Skin epidermis (tissue), 12 donors: ENCODE data around the gene CD36.
"Not testable (repeated sequence)": the region's sequence is repeated elsewhere in the genome, so short reads cannot be mapped to it uniquely, and the experiment has no call there.

Source experiments
- H3K27ac ChIP-seq, 21 experiments: fragments of 200-600 bp; sonication (generic) in 11 of 21; one replicate each; pipeline ENCODE4 v1.5.0; 2020; ENCODE audit warnings: mild to moderate bottlenecking in 3 of 21, inconsistent platforms in 2 of 21, moderate library complexity in 2 of 21
- H3K4me3 ChIP-seq, 7 experiments: fragments of 200-600 bp; sonication (generic) in 2 of 7; one replicate each; pipeline ENCODE4 v1.5.0; 2020; ENCODE audit warnings: inconsistent platforms in 2 of 7, mild to moderate bottlenecking in 2 of 7, moderate library complexity in 1 of 7

Gene CD36

DNA sequence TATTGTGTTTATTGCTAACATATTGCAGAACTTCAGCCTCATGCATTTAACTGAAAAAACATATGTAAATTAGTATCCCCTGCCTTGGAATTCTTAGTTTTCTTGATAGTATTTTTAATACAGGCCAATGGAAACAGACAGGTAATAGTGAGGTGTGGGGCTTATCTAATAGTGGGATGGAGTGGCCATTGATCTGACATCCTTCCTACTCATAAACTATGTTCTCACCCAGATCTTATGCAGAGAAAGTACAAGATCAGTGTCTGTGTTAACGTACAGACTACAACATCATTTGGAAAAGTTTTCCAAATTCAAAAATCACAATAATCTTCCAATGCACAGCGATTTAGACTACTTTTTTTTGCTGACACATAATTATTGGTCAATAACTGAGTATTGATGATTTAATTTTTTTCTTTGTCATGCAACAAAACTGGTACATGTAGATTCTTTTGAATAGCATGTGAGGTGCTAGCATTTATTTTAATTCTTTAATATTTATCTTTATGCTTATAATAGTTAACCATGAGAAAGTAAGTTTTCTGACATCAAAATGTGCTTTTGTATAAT, 9.7 kb downstream of the CD36 start:
- Histone ChIP-seq H3K4me3 (no peak overlapping the region), H3K27ac (no peak overlapping the region)

DNA sequence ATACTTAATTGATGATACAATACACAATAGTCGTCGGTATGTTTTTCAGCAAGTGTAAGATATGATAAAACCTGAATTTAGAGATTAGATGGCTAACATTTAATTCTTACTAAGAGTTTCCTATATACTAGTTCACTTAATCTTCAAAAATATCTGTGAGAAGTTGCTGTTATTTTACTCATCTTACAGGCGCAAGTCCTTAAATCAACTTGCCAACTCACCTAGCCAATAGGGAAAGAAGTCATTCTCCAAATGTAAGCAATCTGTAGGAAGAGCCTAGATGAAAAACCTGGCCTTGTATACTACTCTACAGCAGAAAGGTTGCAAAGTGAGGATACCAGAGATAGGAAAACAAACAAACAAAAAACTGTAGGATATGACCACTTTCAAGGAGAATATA, 10.6 kb downstream of the CD36 start:
- no peak overlapping the region for H3K27ac ChIP-seq
- H3K4me3 ChIP-seq, result no peak overlapping the region

DNA sequence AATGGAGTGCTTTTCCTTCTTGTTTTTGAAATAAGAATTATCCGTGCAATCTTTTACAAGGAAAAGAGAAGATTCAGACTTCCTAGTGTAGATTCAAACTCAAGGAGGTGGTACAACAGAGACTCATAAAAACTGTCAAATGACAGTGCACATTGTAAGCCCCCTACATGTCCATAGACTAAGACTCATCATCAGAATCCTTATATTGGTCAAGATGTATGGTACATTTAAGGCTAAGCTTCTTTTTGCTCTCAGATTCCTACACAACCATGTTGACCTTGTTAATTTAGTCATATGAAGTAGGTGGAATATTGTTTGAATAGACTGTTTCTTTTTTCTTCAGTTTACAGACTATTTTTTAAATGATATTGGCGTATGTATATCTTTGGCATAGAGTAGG, 11.6 kb downstream of the CD36 start:
- no peak overlapping the region for H3K27ac ChIP-seq
- no peak overlapping the region for H3K4me3 ChIP-seq

DNA sequence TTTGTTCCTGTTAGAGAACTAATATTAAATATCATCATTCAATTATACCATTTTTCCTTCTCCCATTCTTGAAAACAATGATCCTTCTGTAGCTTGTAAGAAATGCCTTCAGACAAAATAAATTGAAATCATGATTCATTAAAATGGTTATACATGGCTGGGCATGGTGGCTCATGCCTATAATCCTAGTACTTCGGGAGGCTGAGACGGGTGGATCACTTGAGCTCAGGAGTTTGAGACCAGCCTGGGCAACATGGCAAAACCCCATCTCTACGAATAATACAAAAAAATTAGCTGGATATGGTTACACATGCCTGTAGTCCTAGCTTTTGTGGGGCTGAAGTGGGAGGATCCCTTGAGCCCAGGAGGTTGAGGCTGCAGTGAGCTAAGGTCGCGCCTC, 13.0 kb downstream of the CD36 start:
- Histone ChIP-seq H3K4me3 (no peak overlapping the region), H3K27ac (no peak overlapping the region)

DNA sequence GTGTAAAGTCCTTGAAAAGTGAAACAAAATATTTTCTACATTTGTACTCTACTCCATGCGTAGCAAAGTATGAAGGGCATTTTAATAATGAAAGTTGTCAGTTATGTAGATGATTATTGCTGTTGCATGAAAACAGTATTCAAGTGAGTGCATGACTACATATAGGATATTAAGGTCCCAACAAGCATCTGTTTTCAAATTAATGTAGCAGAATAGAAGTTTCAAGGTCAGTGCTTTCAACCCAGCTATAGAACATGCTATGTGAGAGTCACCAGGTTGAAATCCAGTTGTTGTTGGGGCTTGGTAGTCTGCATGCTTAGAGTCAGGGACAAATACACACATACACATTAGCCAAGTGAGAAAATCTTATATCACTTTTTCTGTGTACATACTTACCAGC, 14.8 kb downstream of the CD36 start:
- no peak overlapping the region for H3K4me3 ChIP-seq
- H3K27ac ChIP-seq, result no peak overlapping the region

DNA sequence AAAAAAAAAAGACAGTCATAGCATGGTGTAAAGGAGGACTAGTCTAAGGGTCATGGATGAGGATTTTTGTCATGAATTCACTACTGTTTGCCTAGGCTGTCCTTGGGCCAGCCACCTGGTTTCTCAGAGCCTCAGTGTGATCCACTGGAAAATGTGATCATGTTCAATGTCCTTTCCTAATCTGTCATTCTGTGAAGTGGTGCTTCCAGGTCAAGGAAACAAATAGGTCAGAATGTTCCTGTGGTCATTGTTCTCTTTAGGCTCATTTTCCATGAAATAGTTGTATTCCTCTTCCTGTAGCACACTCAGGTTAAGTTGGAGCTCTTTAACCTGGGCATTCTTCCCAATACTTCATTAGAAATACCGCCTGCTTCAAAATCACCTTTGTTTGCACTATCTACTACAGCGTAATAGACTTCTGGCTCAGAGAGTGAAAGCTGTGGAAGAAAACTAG, 16.5 kb downstream of the CD36 start:
- H3K27ac ChIP-seq, result no peak overlapping the region
- no peak overlapping the region for H3K4me3 ChIP-seq

DNA sequence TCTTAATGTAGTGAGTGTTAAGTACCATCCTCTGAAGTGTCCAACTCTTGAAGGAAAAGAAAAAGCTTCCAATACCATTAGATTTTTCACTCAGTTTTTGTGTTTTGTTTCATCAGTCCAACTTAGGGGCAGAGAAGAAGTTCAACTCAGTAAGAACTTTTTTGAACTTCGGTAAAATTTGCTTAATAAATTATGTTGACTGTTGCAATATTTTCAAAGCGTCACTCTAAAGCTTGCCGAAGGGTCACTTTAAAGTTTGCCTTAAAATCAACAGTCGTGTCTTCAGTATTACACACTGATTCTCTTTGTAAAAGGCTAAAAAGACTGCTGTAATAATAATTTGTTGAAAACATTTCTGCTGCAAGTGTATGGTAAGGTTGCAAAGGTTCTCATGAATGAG, 17.6 kb downstream of the CD36 start:
- Histone ChIP-seq H3K4me3 (no peak overlapping the region), H3K27ac (no peak overlapping the region)

DNA sequence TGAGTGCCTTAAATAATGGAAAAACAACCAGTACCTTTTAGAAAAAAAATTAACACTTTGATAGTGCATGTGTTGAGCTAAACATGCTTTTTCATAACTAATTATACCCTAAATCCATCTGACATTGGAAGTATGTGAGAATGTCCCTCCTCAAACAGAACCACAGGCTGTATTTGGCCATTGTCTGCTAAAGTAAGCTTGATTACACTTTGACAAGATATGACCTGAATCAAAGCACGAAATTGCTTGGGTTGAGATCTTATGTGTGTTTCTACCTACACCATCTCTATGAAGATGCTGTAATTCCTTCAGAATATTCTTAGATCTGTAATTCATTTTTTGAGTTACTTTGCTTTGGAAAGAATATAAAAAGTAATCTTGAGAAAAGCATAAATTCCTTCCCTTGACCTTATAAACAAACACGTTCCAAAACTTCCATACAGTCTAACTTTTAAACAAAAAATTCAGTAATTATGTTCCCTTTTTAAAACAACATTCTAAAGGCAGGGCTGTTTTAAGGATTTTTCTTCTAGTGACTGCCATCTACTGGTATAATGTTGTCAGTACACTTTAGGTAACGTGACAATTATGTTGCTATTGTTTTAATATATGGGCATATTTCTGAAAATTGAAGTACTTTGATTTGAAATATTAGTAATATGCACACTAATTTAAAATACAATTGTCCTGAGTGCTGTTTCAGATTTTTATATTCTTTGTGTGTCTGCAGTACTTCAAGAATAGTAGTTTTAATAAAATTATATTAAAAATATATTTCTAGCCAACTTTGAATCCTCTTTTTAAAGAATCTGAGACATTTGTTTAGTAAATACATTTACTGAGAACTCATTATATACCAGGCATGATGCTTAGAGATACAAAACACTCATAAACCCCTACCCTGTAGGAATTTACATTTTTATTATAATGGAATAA, 20.9 kb downstream of the CD36 start:
- Histone ChIP-seq H3K4me3 (no peak overlapping the region), H3K27ac (peak overlapping the region in 1 of 21 experiments; percentile 43)

DNA sequence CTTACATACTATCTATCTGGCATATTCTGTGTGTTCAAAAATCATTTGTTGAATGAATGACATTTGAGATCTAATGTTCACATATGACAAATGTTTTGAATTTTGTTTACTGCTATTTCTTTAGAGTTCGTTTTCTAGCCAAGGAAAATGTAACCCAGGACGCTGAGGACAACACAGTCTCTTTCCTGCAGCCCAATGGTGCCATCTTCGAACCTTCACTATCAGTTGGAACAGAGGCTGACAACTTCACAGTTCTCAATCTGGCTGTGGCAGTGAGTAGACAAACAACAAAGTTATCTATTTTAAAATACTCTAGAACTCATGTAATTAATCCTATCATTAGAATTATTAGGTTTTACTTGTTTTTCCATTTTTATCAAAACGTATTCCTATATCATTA, 22.5 kb downstream of the CD36 start:
- Histone ChIP-seq H3K4me3 (no peak overlapping the region), H3K27ac (no peak overlapping the region)

DNA sequence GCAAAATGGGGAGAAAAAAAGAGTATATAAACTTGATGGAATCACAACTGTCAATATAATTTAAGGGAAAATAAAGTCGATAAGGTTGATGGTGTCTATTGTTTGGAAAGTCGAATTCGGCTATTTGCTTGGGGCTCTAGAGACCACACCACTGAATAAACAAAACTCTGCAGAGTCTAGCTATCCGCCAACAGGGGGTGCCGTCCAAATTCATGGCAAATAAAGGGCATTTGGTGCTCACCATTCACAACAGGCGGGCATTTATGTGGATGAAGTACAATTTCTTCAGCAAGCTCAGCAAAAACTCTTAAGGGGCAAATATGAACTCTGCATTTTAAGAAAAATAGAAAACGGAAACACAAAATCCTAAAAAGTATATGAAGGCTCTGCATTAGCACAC, 23.3 kb downstream of the CD36 start:
- H3K27ac ChIP-seq, result no peak overlapping the region
- H3K4me3 ChIP-seq, result no peak overlapping the region

DNA sequence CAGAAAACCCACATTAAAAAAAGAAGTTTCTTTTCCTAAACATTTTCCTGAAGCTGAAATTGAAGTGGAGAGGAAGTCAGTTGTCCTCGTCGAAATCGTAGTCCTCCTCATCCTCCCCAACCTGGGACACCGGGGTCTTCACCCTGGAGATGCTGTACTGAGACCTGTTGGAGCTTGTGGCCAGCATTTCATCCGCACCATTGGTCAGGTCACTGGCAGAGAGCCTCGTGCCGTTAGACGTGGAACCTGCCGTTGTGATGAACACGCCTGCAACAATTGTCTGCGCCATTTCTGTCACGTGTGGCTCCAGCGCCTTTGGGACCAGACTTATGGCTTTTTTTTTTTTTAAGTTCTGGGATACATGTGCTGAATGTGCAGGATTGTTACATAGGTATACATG, 23.8 kb downstream of the CD36 start:
- no peak overlapping the region for H3K27ac ChIP-seq
- H3K4me3 ChIP-seq, result no peak overlapping the region

DNA sequence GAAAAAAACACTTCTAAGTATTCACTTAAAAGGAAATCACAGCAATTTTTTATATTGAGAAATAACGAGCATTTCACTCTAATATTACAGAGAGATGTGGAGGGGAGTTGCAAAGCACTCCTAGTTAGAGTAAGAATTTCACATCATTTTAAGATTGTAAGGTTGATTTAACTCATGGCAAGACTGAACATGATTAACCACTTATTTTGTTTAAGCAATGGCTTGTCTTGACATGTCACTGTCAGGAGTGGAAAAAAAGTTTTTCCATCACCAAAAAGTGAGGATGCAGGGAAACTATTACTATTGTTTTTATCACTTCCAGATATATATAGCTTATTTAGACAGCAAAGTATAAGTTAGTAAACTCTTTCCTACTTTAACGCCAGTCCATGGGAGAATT, 27.1 kb downstream of the CD36 start:
- Histone ChIP-seq H3K27ac (no peak overlapping the region), H3K4me3 (no peak overlapping the region)

DNA sequence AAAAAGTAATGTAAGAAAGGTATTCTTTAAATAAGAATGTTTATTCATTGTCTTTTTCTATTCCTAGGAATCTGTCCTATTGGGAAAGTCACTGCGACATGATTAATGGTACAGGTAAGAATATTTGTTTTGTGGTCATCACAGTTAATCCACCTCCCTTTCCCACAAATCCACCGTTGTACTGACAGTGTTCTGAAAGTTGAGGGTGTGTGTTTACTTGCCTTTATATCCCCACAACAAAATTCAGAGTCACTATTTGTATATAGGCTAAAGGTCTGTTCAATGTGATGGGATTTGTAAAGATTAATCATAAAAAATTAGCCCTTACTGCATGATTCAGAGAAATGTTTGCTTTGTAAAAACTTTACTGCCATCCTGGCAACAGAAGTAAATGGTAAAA, 27.9 kb downstream of the CD36 start:
- Histone ChIP-seq H3K27ac (no peak overlapping the region), H3K4me3 (no peak overlapping the region)

DNA sequence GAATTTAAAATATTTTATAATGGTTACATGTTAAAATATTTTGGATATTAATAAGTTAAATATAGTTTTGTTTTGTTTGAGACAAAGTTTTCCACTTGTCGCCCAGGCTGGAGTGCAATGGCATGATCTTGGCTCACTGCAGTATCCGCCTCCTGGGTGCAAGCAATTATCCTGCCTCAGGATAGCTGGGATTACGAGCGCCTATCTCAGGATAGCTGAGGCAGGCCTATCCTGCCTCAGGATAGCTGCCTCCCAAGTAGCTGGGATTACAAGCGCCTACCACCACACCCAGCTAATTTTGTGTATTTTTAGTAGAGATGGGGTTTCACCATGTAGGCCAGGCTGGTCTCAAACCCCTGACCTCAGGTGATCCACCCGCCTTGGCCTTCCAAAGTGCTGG, 30.9 kb downstream of the CD36 start:
- not testable (repeated sequence) for H3K27ac ChIP-seq, H3K4me3 ChIP-seq

DNA sequence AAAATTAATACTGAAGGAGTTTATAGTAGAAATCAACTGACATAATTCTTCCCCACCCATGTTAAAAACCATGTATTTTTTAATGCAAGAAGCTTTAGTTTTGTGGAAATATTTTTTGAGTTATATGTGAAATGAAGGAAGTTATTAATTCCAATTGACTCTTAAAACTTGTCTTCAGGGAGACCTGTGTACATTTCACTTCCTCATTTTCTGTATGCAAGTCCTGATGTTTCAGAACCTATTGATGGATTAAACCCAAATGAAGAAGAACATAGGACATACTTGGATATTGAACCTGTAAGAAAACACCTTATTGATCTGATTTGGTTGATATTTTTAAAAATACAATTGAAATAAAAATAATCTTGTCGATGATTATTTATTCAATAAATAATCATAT, 33.3 kb downstream of the CD36 start:
- H3K27ac ChIP-seq, result no peak overlapping the region
- H3K4me3 ChIP-seq, result no peak overlapping the region

DNA sequence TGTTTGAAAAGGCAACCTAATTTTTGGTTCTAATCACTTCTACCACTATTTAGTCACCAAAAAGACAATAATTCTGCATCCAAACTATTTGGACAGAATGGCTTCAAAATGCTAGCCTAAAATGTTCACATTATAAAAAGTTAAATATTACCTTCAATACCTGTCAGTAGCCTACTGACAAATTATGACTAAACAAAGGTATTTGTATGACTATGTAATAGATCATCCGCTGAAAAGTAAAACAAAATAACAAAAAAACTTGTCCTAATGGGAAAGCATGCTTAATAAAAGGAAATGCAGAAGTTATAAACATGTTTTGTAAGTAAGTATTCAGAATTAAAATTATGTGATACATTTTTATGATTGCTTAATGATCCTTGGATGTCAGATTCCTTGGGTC, 36.6 kb downstream of the CD36 start:
- H3K27ac ChIP-seq, result no peak overlapping the region
- H3K4me3 ChIP-seq, result no peak overlapping the region

DNA sequence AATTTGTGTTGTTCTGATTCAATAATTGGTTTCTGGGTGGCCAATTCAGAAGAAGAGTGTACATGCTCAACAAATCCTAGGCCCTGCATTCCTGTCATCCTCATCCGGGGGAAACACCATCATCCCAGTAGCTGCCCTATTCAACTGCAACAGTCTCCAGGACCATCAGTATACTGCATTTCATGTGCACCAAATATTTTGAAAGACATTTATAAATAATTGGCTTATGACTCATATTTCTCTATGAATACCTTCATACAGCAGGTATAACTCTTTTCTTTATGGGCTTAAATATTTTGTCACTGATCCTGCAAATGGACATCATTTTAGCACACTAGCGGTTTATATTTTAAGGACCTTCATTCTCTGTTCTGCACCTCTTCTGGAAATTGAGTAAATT, 38.0 kb downstream of the CD36 start:
- Histone ChIP-seq H3K4me3 (no peak overlapping the region), H3K27ac (no peak overlapping the region)

DNA sequence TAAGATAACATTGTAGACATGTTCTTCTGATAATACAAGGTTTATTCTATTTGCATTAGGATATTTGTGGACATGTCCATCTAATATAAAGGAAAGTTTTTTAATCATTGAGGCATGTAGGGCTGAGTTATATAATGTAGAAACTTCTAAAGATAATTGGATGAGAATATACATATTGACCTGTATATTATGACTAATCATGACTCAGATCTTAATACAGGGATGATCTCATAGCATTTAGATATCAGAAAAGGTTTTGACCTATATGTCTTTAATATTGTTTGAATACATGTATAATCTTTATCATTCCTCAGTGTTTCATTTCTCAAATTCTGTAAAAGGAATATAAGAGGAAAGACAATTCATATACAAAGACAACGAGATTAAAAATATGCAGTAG, 39.2 kb downstream of the CD36 start:
- no peak overlapping the region for H3K4me3 ChIP-seq
- H3K27ac ChIP-seq, result no peak overlapping the region

DNA sequence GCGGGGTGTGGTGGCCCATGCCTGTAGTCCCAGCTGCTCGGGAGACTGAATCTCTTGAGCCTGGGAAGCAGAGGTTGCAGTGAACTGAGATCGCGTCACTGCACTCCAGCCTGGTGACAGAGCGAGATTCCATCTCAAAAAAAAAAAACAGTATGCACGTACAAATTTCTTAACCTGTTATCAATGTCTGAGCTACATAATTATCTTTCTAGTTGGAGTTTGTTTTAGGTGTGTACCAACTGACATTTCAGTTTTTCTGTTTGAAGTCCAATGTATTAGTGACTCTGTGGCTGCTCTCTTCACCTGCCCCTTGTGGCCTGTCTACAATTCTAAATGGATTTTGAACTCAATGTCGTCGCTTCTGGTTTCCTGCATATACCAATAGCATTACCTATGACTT, 40.3 kb downstream of the CD36 start:
- H3K27ac ChIP-seq, result no peak overlapping the region

DNA sequence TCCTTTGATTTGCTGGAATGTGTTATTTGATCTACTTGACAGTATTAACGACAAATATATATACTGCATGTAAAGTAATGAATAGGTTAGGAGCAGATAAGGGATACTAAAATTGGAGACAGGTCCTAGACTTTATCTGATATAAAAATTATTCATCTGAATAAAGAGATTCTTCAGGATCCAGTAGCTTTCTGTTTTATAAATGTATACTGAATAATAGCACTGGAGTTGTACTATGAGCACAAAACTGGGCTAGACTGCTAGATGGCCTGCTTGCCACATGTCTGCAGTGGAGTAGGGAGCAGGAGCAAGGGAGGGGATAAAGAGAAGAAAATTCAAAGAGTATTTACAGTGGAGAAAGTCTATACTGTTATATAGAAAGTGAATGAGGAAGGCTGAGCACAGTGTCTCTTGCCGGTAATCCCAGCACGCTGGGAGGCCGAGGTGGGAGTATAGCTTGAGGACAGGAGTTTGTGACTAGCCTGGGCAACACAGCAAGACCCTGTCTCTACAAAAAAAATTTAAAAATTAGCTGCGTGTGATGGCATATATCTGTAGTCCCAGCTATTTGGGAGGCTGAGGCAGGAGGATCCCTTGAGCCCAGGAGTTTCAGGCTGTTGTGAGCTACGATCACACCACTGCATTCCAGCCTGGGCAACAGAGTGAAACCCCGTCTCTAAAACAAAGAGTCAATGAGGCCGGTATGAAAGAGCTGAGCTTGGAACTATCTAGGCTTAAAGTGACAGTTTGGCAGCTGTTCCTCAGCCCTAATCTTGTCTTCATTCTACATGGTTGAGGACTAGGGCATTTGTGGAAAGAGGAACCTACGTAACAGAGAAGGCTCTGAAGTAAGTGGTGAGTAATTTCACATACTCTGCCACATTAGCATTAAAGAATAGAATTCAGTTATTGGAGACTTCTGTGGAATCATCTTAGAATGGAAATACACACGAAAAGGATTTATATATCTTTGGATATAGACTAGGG, 41.8 kb downstream of the CD36 start:
- Histone ChIP-seq H3K27ac (no peak overlapping the region), H3K4me3 (no peak overlapping the region)

More for the DNA sequence above, 40.3 kb downstream of the CD36 start:
- no peak overlapping the region for H3K4me3 ChIP-seq
